Activated CD4-positive, alpha-beta T cell treated with anti-CD3 and anti-CD28 coated beads, Interleukin-2, amount 50 U/mL, for 16 hours (primary cell): ENCODE results near the gene PLXNA2.

ENCODE experiments used
- DNase-seq: peaks from one replicate; pipeline ENCODE4 v3.0.0-alpha.2; 2020

Gene PLXNA2

GRCh38 chr1:208219659-208220282 lies 24.4 kb downstream of the PLXNA2 start:
- DNase-seq = no peak

DNA sequence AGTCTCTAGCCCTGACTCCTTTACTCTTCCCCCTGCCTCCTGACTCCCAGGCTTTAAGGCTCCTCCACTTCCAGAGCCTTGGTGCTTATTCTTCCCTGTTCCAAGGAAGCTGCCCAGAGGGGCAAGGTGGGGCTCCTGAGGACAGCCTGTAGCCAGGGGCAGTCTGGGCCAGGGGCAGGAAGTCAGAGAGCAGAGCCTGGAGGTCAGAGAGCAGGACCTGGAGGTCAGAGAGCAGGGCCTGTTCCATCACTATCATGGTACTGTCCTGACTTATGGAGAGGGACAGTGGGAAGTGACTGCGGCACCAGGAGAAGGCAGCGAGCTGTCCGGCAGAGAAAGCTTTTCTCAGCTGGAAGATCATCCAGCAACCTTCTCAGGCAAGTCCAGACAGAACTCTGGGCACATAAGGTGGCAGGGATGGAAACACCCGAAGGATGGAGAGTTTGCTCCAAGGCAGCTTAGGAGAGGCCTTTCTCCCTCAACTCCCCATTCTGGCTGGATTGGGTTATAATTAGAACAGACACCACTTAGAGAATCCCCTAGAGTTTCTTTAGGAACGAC lies 25.0 kb downstream of the PLXNA2 start:
- no peak for DNase-seq

DNA sequence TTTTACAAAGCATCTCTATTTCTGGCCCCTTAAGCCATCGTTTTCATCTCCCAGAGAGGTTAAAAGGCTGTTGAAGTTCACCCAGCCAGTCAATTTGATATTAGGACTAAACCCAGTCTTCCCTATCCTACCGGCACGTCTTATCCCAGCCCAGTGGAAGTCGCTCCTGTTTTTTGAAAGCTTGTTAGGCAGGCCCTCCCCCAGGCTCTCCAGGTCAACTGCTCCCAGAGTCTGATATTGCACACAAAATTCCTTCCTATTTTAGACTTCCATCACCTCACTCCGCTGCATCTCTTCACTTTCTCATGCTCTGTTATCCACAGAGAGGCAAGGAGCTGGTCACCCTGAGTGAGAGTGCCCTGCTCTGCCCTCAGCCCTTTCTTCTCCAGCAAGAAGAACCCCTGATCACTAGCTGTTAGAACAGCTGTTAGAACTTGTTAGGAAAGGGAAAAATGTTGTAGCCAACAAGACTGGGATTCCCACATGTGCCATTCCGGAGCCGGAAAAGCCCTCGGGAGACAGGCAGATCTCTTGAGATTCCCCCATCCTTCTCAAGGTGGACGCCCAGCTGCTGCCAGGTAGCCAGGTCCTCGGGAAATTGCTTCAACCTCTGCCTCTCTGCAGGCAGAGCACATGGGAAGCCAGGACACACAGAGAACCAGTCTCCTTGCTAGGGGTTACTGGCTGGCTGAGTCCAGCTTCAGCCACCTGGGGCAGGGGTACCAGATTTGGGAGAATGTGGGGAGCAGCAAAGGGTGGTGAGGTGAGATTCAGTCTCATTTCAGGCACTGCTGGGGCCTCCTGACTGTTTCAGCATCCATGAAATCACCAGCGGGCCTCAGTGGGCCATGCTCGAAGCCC lies 25.7 kb downstream of the PLXNA2 start:
- DNase-seq = no peak

GRCh38 chr1:208217781-208218180 lies 26.4 kb downstream of the PLXNA2 start:
- DNase-seq = no peak

GRCh38 chr1:208216806-208217205 lies 27.4 kb downstream of the PLXNA2 start:
- DNase-seq = no peak

- no peak for DNase-seq
These were observed 28.1 kb downstream of the PLXNA2 start for GRCh38 chr1:208216062-208216461.

GRCh38 chr1:208215393-208215792 lies 28.8 kb downstream of the PLXNA2 start:
- DNase-seq = no peak

DNA sequence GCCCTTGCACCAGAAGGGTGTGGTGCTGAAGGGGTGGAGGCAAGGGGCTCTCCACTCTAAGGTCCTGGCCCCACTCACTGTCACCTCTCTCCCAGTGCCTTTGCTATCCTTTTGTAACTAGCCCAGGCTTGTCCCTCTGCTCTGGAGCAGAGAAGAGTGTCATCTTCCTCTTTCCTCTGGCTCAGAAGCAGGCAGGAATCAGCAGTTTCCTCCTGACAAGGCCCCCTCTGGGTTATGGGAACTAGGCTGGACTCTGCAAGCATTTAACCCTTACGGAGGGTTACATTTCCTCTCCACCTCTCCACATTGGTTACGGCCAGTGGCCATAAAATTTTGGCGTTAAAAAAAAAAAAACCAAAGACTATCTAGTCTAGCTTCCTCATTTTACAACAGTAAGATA lies 30.4 kb downstream of the PLXNA2 start:
- no peak for DNase-seq

DNA sequence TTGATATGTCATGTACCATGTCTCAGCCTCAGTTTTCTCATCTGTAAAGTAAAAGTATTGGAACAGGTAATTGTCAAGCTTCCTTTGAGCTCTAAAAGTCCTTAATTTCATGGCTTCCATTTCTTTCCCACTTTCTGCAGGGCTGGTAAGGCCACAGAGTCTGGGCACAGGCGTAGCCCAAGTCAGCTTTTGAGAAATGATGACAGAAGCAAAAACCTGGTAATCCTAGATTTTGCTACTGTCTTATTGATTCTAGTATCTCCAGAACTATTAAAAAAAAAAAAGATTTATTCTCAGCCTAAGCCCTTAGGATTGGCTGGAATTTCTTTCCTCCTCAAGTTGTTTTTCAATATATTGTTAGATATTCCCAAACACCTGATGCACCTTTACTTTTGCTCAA lies 31.3 kb downstream of the PLXNA2 start:
- DNase-seq = no peak

DNA sequence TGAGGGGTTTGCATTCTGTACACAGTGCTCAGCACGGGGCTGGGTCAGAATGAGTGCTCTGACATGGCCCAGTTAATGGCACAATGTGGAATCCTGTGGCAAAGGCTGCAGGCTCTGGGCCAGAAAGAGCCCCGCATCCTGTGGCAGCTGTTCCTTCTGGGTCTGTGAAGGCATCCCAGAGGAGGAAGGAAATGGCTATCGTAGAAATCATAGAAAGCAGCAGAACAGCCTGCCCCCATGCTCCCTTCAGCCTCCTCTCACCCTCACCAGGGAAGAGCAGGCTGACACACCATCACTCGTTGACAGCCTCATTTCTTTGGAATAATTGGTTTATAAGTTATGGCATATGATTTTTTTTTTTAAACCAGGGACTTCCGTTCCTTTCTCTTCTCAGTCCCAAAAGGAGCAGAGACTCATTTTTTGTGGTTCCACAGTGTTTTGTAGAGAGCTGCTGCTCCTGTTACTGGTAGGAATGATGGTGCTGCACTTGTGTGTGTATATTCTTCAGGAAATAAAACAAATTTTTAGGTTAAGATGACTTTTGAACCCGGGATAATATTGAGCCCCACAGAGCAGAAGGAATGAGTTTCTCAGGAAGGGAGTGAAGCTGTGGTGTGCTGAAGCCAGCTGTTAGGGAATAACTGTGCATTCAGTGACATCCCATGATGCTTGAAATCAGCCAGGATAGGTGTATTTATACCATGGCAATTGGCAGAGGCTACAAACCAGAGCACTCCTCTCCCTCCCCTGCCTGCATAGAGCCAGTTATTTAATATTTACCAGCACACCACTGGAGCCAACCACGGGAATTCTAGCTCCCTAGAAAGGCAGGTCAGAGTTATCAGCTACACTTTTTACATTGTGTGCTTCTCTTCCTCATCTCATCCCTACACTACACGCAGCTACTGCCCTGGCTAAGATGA lies 32.0 kb downstream of the PLXNA2 start:
- DNase-seq = no peak

DNA sequence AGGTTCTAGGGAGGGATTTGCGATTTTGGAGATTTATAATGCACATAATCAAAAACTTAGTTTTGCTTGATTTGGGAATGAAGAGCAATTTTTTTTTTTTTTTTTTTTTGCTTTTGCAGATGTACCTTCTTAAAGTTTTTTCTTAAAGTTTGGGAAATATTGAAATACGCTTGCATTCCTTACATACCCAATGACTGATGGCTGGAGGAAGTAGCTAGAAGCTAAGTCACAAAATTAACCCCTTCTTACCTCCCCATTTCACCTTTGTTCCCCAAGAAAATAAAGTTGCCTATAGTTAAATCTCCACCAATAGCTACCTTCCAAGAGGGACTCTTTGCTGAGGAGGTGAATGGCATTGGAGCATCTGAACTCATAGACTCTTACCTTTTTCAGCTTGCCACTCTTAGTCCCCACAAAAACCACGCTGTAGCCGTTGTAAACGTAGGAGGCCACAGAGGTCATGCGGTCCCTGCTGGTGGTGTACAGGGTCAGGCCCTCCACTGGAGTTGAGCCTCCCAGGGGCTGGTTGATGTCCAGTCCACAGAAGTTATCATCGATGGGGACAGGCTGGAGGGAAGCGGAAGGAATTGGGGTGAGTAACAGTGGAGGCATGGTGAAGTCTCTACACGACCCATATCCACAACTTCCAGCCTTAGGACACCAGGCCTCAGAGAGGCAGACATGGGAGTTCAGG lies 34.1 kb downstream of the PLXNA2 start:
- DNase-seq = no peak

GRCh38 chr1:208209286-208209685 lies 34.9 kb downstream of the PLXNA2 start:
- DNase-seq = no peak

- DNase-seq = no peak
These were observed 36.1 kb downstream of the PLXNA2 start for GRCh38 chr1:208208132-208208487.

DNA sequence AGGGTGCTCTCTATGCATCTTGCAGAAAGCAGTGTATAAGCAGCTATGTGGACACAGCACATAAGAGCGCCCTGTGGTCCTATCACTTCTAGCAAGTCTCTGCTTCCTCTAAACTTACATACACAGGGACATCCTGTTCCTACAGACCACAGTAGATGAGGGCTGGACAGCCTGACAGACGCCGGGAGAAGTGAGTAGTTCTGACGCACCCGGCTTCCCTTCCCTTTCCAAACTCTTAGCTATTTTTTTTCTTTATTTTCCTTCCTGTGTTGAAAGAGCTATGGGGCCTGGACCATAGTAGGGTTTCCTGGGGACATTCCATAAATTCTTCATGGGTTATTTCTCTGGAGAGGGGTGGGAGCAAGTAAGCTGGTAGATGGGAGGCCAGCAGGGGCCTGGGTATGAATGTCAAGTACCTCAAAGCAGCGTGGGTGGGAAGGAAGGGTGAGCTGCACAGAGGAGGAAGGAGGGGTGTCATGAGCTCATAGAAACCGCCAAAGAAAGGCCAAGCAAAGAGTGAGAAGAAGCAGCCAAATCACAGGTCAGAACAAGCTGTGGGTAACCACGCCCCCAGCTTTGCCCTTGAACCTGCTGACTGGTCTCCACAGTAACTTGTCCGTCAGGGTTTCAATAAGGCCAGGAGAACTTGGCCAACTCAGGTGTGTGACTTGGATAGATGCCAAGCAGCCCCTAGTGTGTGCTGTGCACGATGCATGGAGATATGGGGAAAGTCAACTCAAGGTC lies 36.6 kb downstream of the PLXNA2 start:
- DNase-seq = no peak

DNA sequence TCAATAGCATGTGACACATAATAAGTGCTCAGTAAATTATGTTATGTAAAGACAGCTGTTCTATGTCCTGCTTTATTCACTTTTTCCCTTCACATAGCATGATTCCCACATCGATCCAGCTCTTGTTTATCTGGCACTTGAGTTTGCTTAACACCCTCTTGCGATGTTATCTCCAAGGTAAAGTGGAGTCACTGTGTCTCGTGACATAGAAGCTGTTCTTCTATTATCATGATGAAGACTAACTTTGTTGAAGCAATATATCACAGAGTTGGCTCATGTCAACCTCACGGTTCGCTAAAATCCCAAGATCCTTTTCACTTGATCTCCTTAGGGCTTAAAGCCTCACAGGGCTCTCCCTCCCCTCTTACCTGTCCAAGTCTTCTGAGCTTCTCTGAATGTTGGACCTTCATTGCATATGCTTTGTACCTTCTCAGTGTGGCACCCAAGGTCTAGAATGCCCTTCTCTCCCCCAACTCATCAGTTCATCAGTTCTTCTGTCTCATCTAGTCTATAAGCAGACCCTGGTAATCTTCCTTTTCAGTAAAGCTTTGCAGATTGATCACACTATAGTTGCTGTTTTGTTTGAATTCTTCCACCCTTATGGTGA lies 38.0 kb downstream of the PLXNA2 start:
- no peak for DNase-seq

GRCh38 chr1:208205216-208206013 lies 38.8 kb downstream of the PLXNA2 start:
- no peak for DNase-seq

GRCh38 chr1:208204779-208205178 lies 39.4 kb downstream of the PLXNA2 start:
- no peak for DNase-seq

GRCh38 chr1:208203848-208204609 lies 40.2 kb downstream of the PLXNA2 start:
- no peak for DNase-seq

DNA sequence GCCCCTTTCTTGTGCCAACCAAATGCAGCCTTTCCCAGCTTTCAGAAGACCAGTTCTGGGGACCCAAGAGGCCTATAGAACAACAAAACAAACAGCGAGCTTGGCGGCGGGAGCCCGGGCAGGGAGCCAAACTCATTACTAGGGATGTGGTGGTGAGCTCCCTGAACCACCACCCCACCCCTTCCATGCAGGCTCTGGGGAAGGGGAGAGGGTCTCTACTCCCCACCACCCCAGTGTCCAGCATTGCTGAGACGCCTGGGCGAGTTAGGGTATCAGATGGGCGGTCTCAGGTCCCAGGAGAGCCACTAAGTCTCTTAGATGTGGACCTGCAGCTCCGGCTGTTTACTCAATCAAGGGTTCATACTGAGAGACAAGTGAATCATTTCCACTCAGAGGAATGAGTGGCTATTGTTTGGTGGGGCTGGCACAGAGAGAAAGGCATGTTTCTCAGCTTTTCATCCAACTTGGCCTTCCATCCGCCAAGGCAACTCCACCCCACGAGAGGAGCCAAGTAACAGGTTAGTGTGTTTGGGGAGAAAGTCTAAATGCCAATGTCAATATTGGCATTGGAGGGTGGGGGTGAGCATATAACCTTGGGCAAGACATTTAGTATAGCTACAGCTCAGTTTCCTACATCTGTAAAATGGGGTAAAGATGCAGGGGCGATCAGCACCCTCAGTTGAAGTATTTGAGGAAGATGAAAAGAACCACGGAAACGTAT lies 40.9 kb downstream of the PLXNA2 start:
- no peak for DNase-seq
